GM21367 (cell line): ENCODE results near the gene IL9R.
"Not testable (repeated sequence)": the region's sequence is repeated elsewhere in the genome, so short reads cannot be mapped to it uniquely, and the experiment has no call there.

ENCODE experiments used
- ATAC-seq: cut with Tn5 transposase; IDR thresholded peaks from one replicate; pipeline ENCODE4 v1.9.1; 2021; ENCODE audit not compliant: unreplicated experiment

IL9R gene, protein sequence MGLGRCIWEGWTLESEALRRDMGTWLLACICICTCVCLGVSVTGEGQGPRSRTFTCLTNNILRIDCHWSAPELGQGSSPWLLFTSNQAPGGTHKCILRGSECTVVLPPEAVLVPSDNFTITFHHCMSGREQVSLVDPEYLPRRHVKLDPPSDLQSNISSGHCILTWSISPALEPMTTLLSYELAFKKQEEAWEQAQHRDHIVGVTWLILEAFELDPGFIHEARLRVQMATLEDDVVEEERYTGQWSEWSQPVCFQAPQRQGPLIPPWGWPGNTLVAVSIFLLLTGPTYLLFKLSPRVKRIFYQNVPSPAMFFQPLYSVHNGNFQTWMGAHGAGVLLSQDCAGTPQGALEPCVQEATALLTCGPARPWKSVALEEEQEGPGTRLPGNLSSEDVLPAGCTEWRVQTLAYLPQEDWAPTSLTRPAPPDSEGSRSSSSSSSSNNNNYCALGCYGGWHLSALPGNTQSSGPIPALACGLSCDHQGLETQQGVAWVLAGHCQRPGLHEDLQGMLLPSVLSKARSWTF

GRCh38 chrX:155997436-155997835 lies at the start of gene IL9R:
Gene IL9R, plus strand, starts transcription at chrX:155997696. Its CDS starts 64 bp downstream, at chrX:155997760.
- peak; percentile 69 for ATAC-seq

DNA sequence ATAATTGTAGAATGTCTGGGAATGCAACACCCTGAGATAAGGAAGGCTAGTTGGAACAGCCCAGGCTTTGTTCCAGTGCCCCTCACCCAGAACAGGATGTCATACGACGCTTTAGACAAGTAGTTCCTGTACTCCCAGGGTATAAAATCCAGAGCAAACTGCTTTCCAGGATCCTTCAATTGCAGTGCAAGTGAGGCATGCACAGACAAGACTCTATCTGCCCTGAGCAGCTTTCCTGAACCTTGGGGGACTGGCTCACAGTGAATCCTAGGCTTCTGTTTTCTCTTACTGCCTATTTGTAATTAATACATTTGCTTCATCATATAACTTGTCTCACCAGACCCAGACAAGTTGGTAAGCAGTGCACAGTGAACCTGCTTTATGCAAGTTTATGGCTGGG lies 48.4 kb upstream of the IL9R start:
- no peak for ATAC-seq

- no peak for ATAC-seq
Measured at GRCh38 chrX:155951237-155951789, 46.2 kb upstream of the IL9R start.

DNA sequence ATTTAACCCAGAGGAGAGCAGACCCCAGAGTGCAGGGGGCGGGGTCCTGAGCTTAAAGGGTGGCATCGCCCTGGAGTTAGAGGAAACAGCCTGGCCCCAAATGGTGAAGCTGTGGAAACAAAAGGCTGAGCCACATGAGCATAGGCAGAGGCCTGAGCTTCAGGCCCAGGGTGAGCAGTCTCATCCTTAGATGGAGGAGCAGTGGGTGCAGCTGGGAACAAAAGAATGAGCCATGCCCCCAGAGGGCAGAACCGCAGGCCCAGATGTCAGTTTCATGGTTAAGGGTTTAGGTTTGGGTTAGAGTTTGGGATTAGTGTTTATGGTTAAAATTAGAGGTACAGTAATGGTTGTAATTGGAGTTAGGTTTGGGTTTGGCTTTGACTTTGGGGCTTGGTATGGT lies 44.4 kb upstream of the IL9R start:
- ATAC-seq, result no peak

DNA sequence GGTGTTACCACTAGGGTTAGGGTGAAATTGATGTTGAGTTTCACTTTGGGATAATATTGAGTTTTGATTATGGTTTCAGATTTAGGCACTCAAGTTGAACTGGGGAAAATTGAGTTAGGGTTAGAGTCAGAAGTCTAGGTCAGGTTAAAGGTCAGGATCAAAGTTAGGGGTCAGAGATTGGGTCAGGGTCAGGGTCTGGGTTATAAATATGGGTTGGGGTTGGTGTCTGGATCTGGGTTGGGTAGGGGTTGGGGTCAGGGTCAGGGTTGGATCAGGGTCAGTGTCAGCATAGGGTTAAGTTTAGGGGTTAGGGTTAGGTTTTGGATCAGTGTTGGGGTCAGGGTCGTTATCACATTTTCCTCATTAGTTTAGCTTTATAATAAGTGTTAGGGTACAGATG lies 42.7 kb upstream of the IL9R start:
- no peak for ATAC-seq

GRCh38 chrX:155956099-155956498 lies 41.4 kb upstream of the IL9R start:
- no peak for ATAC-seq

DNA sequence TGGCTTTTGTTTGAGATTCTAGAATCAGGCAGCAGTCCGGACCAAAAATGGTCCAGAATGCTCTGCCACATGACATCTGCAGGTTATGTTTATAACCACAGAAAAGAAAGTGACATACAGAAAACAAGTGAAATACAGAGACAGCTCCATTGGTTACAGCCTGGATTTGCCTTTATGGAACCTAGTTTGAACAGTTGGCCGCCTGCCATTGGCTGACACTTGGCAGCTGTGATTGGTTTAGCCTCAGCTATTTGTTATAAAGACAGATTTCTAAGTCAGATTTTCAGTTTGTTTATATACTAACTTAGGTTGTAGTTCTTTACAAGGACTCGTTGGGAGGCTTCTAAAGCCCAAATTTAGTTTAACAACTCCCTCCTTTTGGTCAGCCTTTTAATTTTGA lies 40.8 kb upstream of the IL9R start:
- no peak for ATAC-seq

DNA sequence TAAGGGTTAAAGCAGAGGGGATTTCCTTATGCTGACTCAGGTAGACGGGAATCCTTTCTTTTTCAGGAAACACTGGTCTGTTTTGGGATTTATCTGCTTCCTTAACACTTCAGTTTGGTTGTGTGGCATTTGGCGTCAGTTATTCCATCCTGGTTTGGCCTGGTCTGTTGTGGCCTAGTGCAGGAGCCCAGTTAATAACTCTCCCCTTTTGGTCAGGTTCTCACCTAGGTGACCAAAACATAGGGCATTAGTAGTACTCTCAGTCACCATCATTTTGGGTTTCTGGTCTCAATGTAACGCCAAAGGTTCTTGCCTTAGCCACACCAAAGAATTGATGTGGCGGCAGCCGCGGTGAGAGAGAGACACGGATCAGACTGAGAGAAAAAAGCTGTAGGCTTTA lies 39.7 kb upstream of the IL9R start:
- no peak for ATAC-seq

- no peak for ATAC-seq
Measured at GRCh38 chrX:155959018-155959587, 38.4 kb upstream of the IL9R start.

DNA sequence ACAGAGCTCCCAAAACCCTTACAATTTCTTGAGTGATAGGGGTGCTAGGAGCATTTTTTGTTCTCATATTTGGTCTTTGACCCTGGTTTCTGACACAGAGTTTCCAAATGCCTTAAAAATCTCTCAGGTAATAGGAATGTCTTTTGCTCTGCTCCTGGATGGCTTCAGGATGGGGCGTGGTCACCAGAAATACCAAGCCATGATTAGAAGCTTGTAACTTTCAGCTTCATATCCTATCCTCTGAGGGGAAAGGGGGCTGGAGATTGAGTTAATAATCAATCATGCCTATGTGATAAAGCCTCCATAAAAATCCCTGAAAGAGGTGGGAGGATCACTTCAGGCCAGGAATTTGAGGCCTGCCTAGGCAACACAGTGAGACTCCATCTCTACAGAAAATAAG lies 34.6 kb upstream of the IL9R start:
- ATAC-seq, result no peak

GRCh38 chrX:155966876-155967275 lies 30.6 kb upstream of the IL9R start:
- peak; percentile 51 for ATAC-seq

DNA sequence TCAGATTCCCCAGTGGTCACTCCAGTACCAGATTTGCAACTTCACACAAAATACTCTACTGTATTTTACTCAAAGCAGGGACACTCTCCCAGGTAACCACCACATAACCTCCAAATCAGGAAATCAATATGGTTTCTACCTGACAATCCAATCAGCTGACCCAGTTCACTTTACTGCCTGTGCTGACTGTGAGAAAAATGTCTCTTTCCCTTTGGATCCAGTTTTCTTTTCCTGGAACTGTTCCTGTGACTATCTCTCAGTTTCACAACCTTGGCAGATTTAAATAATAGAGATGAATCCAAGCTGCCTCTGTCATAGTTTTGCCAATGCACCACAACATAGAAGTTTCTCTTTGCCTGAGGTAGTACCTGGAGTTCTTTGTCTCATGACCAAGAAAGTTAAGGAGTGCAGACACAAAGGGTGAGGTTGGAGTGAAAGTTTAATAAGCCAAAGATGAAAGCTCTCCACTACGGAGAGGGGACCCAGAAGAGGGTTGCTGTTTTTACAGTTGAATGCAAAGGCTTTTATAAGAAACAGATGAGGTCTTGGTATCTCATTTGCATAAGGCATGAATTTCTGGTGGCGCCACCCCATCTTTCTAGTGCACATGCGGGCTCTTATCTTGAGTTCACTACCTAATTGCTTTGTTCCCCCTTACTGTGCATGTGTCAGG lies 29.7 kb upstream of the IL9R start:
- ATAC-seq, result no peak

- ATAC-seq, result no peak
Measured at GRCh38 chrX:155968326-155968661, 29.2 kb upstream of the IL9R start.

- no peak for ATAC-seq
Measured at GRCh38 chrX:155968791-155969190, 28.7 kb upstream of the IL9R start.

- not testable (repeated sequence) for ATAC-seq
Measured at GRCh38 chrX:155971658-155972057, 25.8 kb upstream of the IL9R start.

DNA sequence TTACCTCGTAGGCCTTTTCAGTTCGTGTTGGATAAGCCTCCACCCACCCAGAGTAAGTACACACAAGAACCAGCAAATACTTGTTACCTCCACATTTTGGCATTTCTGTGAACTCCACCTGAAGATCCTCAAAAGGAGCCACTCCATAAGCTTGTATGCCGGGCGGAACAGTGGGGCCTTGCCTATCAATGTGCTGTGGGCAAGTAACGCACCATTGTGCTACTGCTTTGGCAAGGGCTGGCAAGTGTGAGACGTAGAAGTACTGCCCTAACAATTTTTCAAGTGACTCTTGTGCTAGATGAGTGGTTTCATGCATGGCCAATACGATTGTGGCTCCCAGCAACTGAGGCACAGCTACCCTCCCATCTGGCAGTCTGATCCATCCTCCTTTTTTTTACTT lies 25.3 kb upstream of the IL9R start:
- ATAC-seq, result not testable (repeated sequence)

DNA sequence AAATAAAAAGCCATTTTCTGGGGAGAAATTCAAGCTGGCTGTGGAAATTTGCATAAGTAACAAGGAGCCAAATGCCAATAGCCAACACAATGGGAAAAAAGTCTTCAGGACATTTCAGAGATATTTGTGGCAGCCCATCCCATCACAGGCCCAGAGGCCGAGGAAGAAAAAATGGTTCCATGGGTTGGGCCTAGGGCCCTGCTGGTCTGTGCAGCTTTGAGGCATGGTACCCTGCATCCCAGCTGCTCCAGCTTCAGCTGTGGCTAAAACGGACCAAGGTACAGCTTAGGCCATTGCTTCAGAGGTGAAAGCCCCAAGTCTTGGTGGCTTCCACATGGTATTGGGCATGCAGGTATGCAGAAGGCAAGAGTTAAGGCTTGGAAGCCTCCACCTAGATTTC lies 14.2 kb upstream of the IL9R start:
- ATAC-seq, result no peak

- no peak for ATAC-seq
Measured at GRCh38 chrX:155985208-155985607, 12.3 kb upstream of the IL9R start.

GRCh38 chrX:155986995-155987394 lies 10.5 kb upstream of the IL9R start:
- not testable (repeated sequence) for ATAC-seq

DNA sequence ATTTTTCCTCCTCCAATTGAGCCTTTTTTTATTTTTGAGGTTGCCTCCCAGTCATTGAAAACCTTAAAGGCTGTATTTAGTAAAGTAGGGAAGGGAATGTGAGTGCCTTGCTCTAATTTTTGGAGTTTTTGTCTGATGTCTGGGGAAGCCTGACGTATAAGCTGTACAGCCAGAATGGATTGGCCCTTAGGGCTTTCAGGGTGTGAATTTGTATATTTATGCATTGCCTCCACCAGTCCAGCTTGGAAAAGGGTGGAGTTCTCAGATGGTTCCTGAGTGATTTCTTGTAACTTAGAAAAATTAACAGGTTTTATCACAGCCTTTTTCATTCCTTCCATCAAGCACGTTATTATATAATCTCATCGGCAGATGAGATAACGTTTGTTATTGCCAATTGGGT lies 8.6 kb upstream of the IL9R start:
- no peak for ATAC-seq

- ATAC-seq, result no peak
Measured at GRCh38 chrX:155993421-155993820, 4.1 kb upstream of the IL9R start.
